Left lung (tissue), 10 donors: ENCODE results near the gene AUTS2. TPM values are rescaled to one million over a fixed set of nuclear protein-coding genes. Genes with fewer than 3 reads are reported as not detected.

ENCODE experiments used
- ATAC-seq: fragments of 200-7000 bp; cut with Tn5 transposase; one replicate; pipeline ENCODE4 v1.9.1; 2020; ENCODE audit warnings: moderate library complexity
- DNase-seq, 4 donors: peaks; one replicate each; pipeline ENCODE4 v3.0.0-alpha.2; 2013 to 2020
- H3K27ac ChIP-seq, 2 donors: fragments of 200-600 bp; sonication (generic) in 1 of 2; one replicate each; pipeline versions ENCODE4 v1.5.0 to v1.8.0; 2020 to 2021
- H3K27me3 ChIP-seq, 2 donors: fragments of 200-600 bp; sonication (generic) in 1 of 2; one replicate each; pipeline versions ENCODE4 v1.5.0 to v1.8.0; 2020 to 2021
- H3K36me3 ChIP-seq, 2 donors: fragments of 200-600 bp; sonication (generic) in 1 of 2; one replicate each; pipeline versions ENCODE4 v1.5.0 to v1.8.0; 2020 to 2021
- H3K4me1 ChIP-seq, 2 donors: fragments of 200-600 bp; one replicate each; pipeline ENCODE4 v1.8.0; 2021
- H3K4me3 ChIP-seq, 2 donors: fragments of 200-600 bp; sonication (generic) in 1 of 2; one replicate each; pipeline versions ENCODE4 v1.5.0 to v1.8.0; 2020 to 2021; ENCODE audit warnings: mild to moderate bottlenecking in 1 of 2
- H3K9me3 ChIP-seq, 2 donors: fragments of 200-600 bp; sonication (generic) in 1 of 2; one replicate each; pipeline versions ENCODE4 v1.5.0 to v1.8.0; 2020 to 2021
- CTCF ChIP-seq, 2 donors: fragments of 200-600 bp; sonication (generic) in 1 of 2; IDR thresholded peaks; one replicate each; pipeline versions ENCODE4 v1.5.0 to v1.8.0; 2021; ENCODE audit warnings: antibody characterized with exemption in 2 of 2
- intact Hi-C, 2 donors: fragments of 100-400 bp; cut with DNase I; formaldehyde crosslinking; loops; one replicate each; pipeline versions ENCODE4 v1.11.2 to v1.14.2; 2022
- polyA plus RNA-seq, 6 donors: library from polyadenylated mRNA; unstranded; fragments of 120-200 nt; gene quantifications; one replicate each; pipeline ENCODE4 v1.2.1, GENCODE V29; 2013; ENCODE audit not compliant: insufficient read length in 6 of 6
- total RNA-seq, 2 donors: library from RNA; stranded (reverse); fragmentation: NEBNext Ultra II Directional; extraction: Animal tissue kit (Norgen Biotek cat#: 25700); gene quantifications; one replicate each; pipeline ENCODE4 v1.2.1, GENCODE V29; 2021
- donor health status: DM: no; HTN: yes; CAD: no.
- donor health status: DM: no; HTN: no; CAD: no.

Gene AUTS2
- total and polyA plus RNA-seq, 8 donors, result 40.4 to 119 (median 103) TPM

GRCh38 chr7:70285187-70285586 lies 686.9 kb downstream of the AUTS2 start:
- DNase-seq (no peak), ATAC-seq (no peak)
- no peaks in the 10 kb centered on the region for H3K36me3 ChIP-seq
- H3K27me3 ChIP-seq, result no peaks in the 10 kb centered on the region
- H3K4me3 ChIP-seq, result no peak overlapping the region
- H3K27ac ChIP-seq, result no peak overlapping the region
- no peak for TF ChIP-seq CTCF (IDR thresholded peaks at IDR 0.05)
- H3K4me1 ChIP-seq, result no peaks in the 10 kb centered on the region
- intact Hi-C loops, result no loop called here
- no peaks in the 10 kb centered on the region for H3K9me3 ChIP-seq

GRCh38 chr7:70285854-70286253 lies 687.6 kb downstream of the AUTS2 start:
- no peaks in the 10 kb centered on the region for H3K9me3 ChIP-seq
- no peak for TF ChIP-seq CTCF (IDR thresholded peaks at IDR 0.05)
- ATAC-seq, result no peak
- no peaks in the 10 kb centered on the region for H3K27me3 ChIP-seq
- H3K36me3 ChIP-seq, result no peaks in the 10 kb centered on the region
- no peak for DNase-seq
- no peak overlapping the region for H3K4me3 ChIP-seq
- H3K4me1 ChIP-seq, result no peaks in the 10 kb centered on the region
- intact Hi-C loops, result no loop called here
- H3K27ac ChIP-seq, result no peak overlapping the region

- H3K36me3 ChIP-seq, result no peaks in the 10 kb centered on the region
- no peaks in the 10 kb centered on the region for H3K4me1 ChIP-seq
- no peaks in the 10 kb centered on the region for H3K27me3 ChIP-seq
- intact Hi-C loops, result no loop called here
- H3K4me3 ChIP-seq, result no peak overlapping the region
- TF ChIP-seq CTCF (IDR thresholded peaks at IDR 0.05), result no peak
- DNase-seq (no peak), ATAC-seq (peak; percentile 39)
- H3K9me3 ChIP-seq, result no peaks in the 10 kb centered on the region
- H3K27ac ChIP-seq, result no peak overlapping the region
These were observed 690.6 kb downstream of the AUTS2 start for GRCh38 chr7:70288781-70289456.

- DNase-seq (no peak), ATAC-seq (no peak)
- Histone ChIP-seq H3K27me3 (no peaks in the 10 kb centered on the region), H3K36me3 (no peaks in the 10 kb centered on the region), H3K27ac (no peak overlapping the region), H3K4me1 (no peaks in the 10 kb centered on the region), H3K9me3 (no peaks in the 10 kb centered on the region), H3K4me3 (no peak overlapping the region)
- intact Hi-C loops, result no loop called here
- TF ChIP-seq CTCF (IDR thresholded peaks at IDR 0.05), result no peak
These were observed 694.4 kb downstream of the AUTS2 start for GRCh38 chr7:70292716-70293115.

DNA sequence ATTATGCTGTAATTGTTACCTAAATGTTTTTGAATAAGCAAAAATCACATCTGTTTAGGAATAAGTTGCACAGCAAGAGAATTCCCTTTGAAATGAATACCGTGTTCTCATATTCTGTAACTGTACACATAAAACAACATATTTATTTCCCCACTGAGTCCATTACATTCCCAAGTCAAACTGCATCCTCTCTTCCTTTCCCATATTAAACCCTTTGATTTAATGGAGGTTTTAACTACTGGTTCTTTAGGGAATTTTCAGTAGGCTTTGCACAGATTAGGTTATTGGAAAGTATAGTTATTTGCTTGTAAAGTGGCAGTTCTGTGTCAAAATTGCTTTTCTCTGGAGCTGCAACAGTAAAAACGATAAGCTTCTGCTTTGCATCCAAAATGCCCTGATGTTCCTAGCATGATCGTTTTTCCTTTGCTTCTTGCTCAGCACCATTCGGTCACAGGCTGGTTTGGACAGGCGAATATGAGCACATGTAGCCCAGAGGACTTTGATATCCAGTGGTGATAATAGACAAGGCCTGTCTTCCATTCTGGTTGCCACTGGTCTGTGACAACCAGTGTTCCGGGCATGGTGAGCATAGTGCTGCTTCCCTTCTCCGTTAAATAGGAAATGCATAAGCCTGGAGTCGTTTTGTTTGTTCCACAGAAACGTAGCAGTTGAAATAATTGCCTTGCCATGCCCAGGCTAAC lies 696.1 kb downstream of the AUTS2 start:
- Histone ChIP-seq H3K36me3 (no peaks in the 10 kb centered on the region), H3K4me1 (no peaks in the 10 kb centered on the region), H3K27me3 (no peaks in the 10 kb centered on the region), H3K27ac (no peak overlapping the region), H3K4me3 (no peak overlapping the region), H3K9me3 (no peaks in the 10 kb centered on the region)
- DNase-seq (no peak), ATAC-seq (no peak)
- intact Hi-C loops, result no loop called here
- no peak for TF ChIP-seq CTCF (IDR thresholded peaks at IDR 0.05)
